Nephron (organoid): ENCODE measurements around the gene BDP1.
"Not testable (repeated sequence)": the region's sequence is repeated elsewhere in the genome, so short reads cannot be mapped to it uniquely, and the experiment has no call there.

Experiments used
- H3K27ac Mint-ChIP-seq, 3 experiments: 2 replicates each; pipeline ENCODE4 v1.8.0; 2020; ENCODE audit warnings: mixed read lengths in 3 of 3, mild to moderate bottlenecking in 2 of 3, moderate library complexity in 1 of 3
- H3K27me3 Mint-ChIP-seq: 2 replicates; pipeline ENCODE4 v1.8.0; 2021; ENCODE audit warnings: low read depth, mild to moderate bottlenecking, moderate library complexity, mixed read lengths
- H3K36me3 Mint-ChIP-seq: 2 replicates; pipeline ENCODE4 v1.8.0; 2020; ENCODE audit warnings: low read depth, mixed read lengths
- H3K4me1 Mint-ChIP-seq: 2 replicates; pipeline ENCODE4 v1.8.0; 2020; ENCODE audit warnings: mixed read lengths
- H3K4me3 Mint-ChIP-seq, 3 experiments: 2 replicates each; pipeline ENCODE4 v1.8.0; 2020; ENCODE audit warnings: mild to moderate bottlenecking in 3 of 3, mixed read lengths in 3 of 3, moderate library complexity in 2 of 3
- H3K9me3 Mint-ChIP-seq: 2 replicates; pipeline ENCODE4 v1.8.0; 2020; ENCODE audit warnings: mixed read lengths
- CTCF ChIP-seq, 3 experiments: fragments of 200-600 bp; sonication (generic); IDR thresholded peaks; one replicate each; pipeline ENCODE4 v1.5.0; 2021; ENCODE audit warnings: antibody characterized with exemption in 3 of 3; ENCODE audit not compliant: unreplicated experiment in 3 of 3

BDP1 gene

GRCh38 chr5:71482132-71482531 is 26.7 kb downstream of the BDP1 start:
- Mint-ChIP-seq H3K4me1 (peaks cover 7% of the 10 kb centered on the region), H3K36me3 (peaks cover 71% of the 10 kb centered on the region), H3K27me3 (no peaks in the 10 kb centered on the region), H3K9me3 (no peaks in the 10 kb centered on the region), H3K4me3 (no peak overlapping the region), H3K27ac (no peak overlapping the region)
- no peak for TF ChIP-seq CTCF (IDR thresholded peaks at IDR 0.05; ENCODE audit: unreplicated experiment in 3 of 3)

- H3K27ac Mint-ChIP-seq, result no peak overlapping the region
- no peak overlapping the region for H3K4me3 Mint-ChIP-seq
- peaks cover 7% of the 10 kb centered on the region for H3K4me1 Mint-ChIP-seq
- peaks cover 73% of the 10 kb centered on the region for H3K36me3 Mint-ChIP-seq
- H3K9me3 Mint-ChIP-seq, result no peaks in the 10 kb centered on the region
- H3K27me3 Mint-ChIP-seq, result no peaks in the 10 kb centered on the region
- TF ChIP-seq CTCF (IDR thresholded peaks at IDR 0.05; ENCODE audit: unreplicated experiment in 3 of 3), result no peak
Observed at GRCh38 chr5:71483355-71483754, 27.9 kb downstream of the BDP1 start.

- Mint-ChIP-seq H3K27ac (no peak overlapping the region), H3K27me3 (no peaks in the 10 kb centered on the region), H3K4me3 (no peak overlapping the region), H3K36me3 (peaks cover 77% of the 10 kb centered on the region), H3K9me3 (no peaks in the 10 kb centered on the region), H3K4me1 (no peaks in the 10 kb centered on the region)
- no peak for TF ChIP-seq CTCF (IDR thresholded peaks at IDR 0.05; ENCODE audit: unreplicated experiment in 3 of 3)
Observed at GRCh38 chr5:71492817-71493615, 37.6 kb downstream of the BDP1 start.

GRCh38 chr5:71494202-71494601 is 38.8 kb downstream of the BDP1 start:
- not testable (repeated sequence) for H3K4me1 Mint-ChIP-seq, H3K27me3 Mint-ChIP-seq

GRCh38 chr5:71498756-71499155 is 43.3 kb downstream of the BDP1 start:
- not testable (repeated sequence) for H3K9me3 Mint-ChIP-seq, H3K4me1 Mint-ChIP-seq, H3K27me3 Mint-ChIP-seq, H3K27ac Mint-ChIP-seq, H3K4me3 Mint-ChIP-seq
- peaks cover 74% of the 10 kb centered on the region for H3K36me3 Mint-ChIP-seq

More at GRCh38 chr5:71494202-71494601, 38.8 kb downstream of the BDP1 start:
- peaks cover 70% of the 10 kb centered on the region for H3K36me3 Mint-ChIP-seq
- H3K27ac Mint-ChIP-seq, H3K9me3 Mint-ChIP-seq, H3K4me3 Mint-ChIP-seq: not testable (repeated sequence)

- H3K4me3 Mint-ChIP-seq, result no peak overlapping the region
- no peaks in the 10 kb centered on the region for H3K4me1 Mint-ChIP-seq
- peaks cover 80% of the 10 kb centered on the region for H3K36me3 Mint-ChIP-seq
- no peaks in the 10 kb centered on the region for H3K9me3 Mint-ChIP-seq
- TF ChIP-seq CTCF (IDR thresholded peaks at IDR 0.05; ENCODE audit: unreplicated experiment in 3 of 3), result no peak
- H3K27me3 Mint-ChIP-seq, result no peaks in the 10 kb centered on the region
- no peak overlapping the region for H3K27ac Mint-ChIP-seq
Observed at GRCh38 chr5:71503536-71503935, 48.1 kb downstream of the BDP1 start.

- no peaks in the 10 kb centered on the region for H3K9me3 Mint-ChIP-seq
- no peak overlapping the region for H3K4me3 Mint-ChIP-seq
- peaks cover 73% of the 10 kb centered on the region for H3K36me3 Mint-ChIP-seq
- H3K27ac Mint-ChIP-seq, result no peak overlapping the region
- no peaks in the 10 kb centered on the region for H3K27me3 Mint-ChIP-seq
- no peak for TF ChIP-seq CTCF (IDR thresholded peaks at IDR 0.05; ENCODE audit: unreplicated experiment in 3 of 3)
- H3K4me1 Mint-ChIP-seq, result no peaks in the 10 kb centered on the region
Observed at GRCh38 chr5:71522151-71522550, 66.7 kb downstream of the BDP1 start.

- H3K9me3 Mint-ChIP-seq, result not testable (repeated sequence)
Observed at GRCh38 chr5:71525611-71526010, 70.2 kb downstream of the BDP1 start.

More at GRCh38 chr5:71525611-71526010, 70.2 kb downstream of the BDP1 start:
- H3K4me1 Mint-ChIP-seq, H3K27me3 Mint-ChIP-seq, H3K4me3 Mint-ChIP-seq, H3K27ac Mint-ChIP-seq: not testable (repeated sequence)
- peaks cover 65% of the 10 kb centered on the region for H3K36me3 Mint-ChIP-seq
